K562 (cell line): ENCODE results near the gene PDLIM4. TPM values are rescaled to one million over a fixed set of nuclear protein-coding genes. Genes with fewer than 3 reads are reported as not detected.

Experiments used
- ATAC-seq: fragments of 200-7000 bp; cut with Tn5 transposase; 3 replicates; pipeline ENCODE4 v1.9.1; 2020; ENCODE audit warnings: moderate library complexity
- BruUV-seq: library from RNA; stranded (reverse); fragments of 400-500 nt; replicated peaks from 2 replicates; lab custom pipeline; 2021; lab: Mats Ljungman, UMichigan
- CTCF ChIA-PET: fragments of 300-600 bp; formaldehyde crosslinking; extraction: SDS; loops from one replicate; lab custom pipeline; 2021; ENCODE audit warnings: low intra/inter-chr PET ratio; lab: Yijun Ruan, JAX
- POLR2A ChIA-PET: fragments of 300-600, 350-650 bp; sonication (Branson Sonifier 250); formaldehyde crosslinking; extraction: SDS; loops from one replicate; lab custom pipeline; 2021; ENCODE audit warnings: antibody characterized with exemption, inconsistent platforms; lab: Yijun Ruan, JAX
- DNase-seq, 4 experiments: peaks; one replicate each; pipeline versions ENCODE4 v3.0.0 to v3.0.0-alpha.2; 2011 to 2018; ENCODE audit warnings: low spot score in 3 of 4, mixed read lengths in 3 of 4; ENCODE audit errors: extremely low read depth in 1 of 4
- FAIRE-seq: peaks from 2 replicates; lab custom pipeline; 2011; peaks lifted over from hg19 to GRCh38; lab: Jason Lieb, UNC
- H2AFZ ChIP-seq: 2 replicates; pipeline ENCODE4 v1.6.0; 2011; ENCODE audit warnings: low read depth, low read length, control low read depth, inconsistent platforms
- H3K27ac ChIP-seq: fragments of 200-600 bp; 3 replicates; pipeline ENCODE4 v1.8.0; 2011; ENCODE audit warnings: low read depth, mild to moderate bottlenecking, control low read depth, inconsistent platforms, low read length, moderate library complexity, mixed read lengths; ENCODE audit errors: extremely low read depth
- H3K27me3 ChIP-seq, 2 experiments: fragments of 300-600 bp in 1 of 2; 2 replicates in 1 of 2; 3 replicates in 1 of 2; pipeline versions ENCODE4 v1.6.0 to v1.8.0; 2011; ENCODE audit warnings: inconsistent platforms in 2 of 2, low read length in 2 of 2, mild to moderate bottlenecking in 1 of 2, mixed read lengths in 1 of 2, moderate library complexity in 1 of 2; ENCODE audit not compliant: control insufficient read depth in 2 of 2, insufficient read depth in 2 of 2
- H3K36me3 ChIP-seq: fragments of 300-600 bp; 3 replicates; pipeline ENCODE4 v1.8.0; 2011; ENCODE audit warnings: mild to moderate bottlenecking, low read length, inconsistent platforms; ENCODE audit not compliant: control insufficient read depth, insufficient read depth
- H3K4me1 ChIP-seq, 2 experiments: fragments of 200-600 bp in 1 of 2; replicated peaks in 1 of 2; 2 replicates in 1 of 2; 3 replicates in 1 of 2; pipeline versions ENCODE4 v1.5.1 to v1.8.0; 2011; ENCODE audit warnings: inconsistent platforms in 2 of 2, low read length in 2 of 2, mild to moderate bottlenecking in 1 of 2, mixed read lengths in 1 of 2, moderate library complexity in 1 of 2; ENCODE audit not compliant: control insufficient read depth in 2 of 2, insufficient read depth in 2 of 2
- H3K4me2 ChIP-seq: 2 replicates; pipeline ENCODE4 v1.6.1; 2011; ENCODE audit warnings: low read length, control low read depth, inconsistent platforms, mixed read lengths; ENCODE audit not compliant: insufficient read depth
- H3K4me3 ChIP-seq: fragments of 200-600 bp; sonication (generic), shearing (Covaris generic); 2 replicates; pipeline ENCODE4 v1.5.1; 2016; ENCODE audit warnings: control low read depth, inconsistent platforms
- H3K79me2 ChIP-seq: fragments of 200-600 bp; 3 replicates; pipeline ENCODE4 v1.8.0; 2011; ENCODE audit warnings: low read length, inconsistent platforms; ENCODE audit not compliant: control insufficient read depth, insufficient read depth
- H3K9ac ChIP-seq, 2 experiments: 2 replicates each; pipeline versions ENCODE4 v1.6.0 to v1.6.1; 2011; ENCODE audit warnings: low read depth in 2 of 2, low read length in 2 of 2, control low read depth in 1 of 2, inconsistent platforms in 1 of 2, mild to moderate bottlenecking in 1 of 2, mixed read lengths in 1 of 2; ENCODE audit not compliant: insufficient read depth in 1 of 2
- H3K9me1 ChIP-seq: one replicate; pipeline ENCODE4 v1.6.0; 2011; ENCODE audit warnings: inconsistent platforms, mild to moderate bottlenecking, low read length, moderate library complexity; ENCODE audit not compliant: control insufficient read depth, insufficient read depth
- H3K9me3 ChIP-seq: replicated peaks from 2 replicates; pipeline ENCODE4 v1.5.1; 2011; ENCODE audit warnings: low read depth, low read length, inconsistent platforms; ENCODE audit not compliant: control insufficient read depth, insufficient read depth
- H4K20me1 ChIP-seq: replicated peaks from 2 replicates; pipeline ENCODE4 v1.6.1; 2011; ENCODE audit warnings: low read length, inconsistent platforms, mixed read lengths; ENCODE audit not compliant: control insufficient read depth, insufficient read depth
- JUN ChIP-seq, 2 experiments: sonication (generic) in 1 of 2; formaldehyde crosslinking in 1 of 2; IDR thresholded peaks; 2 replicates each; pipeline versions ENCODE4 v1.6.1 to v1.8.0; 2012 to 2022; ENCODE audit warnings: borderline replicate concordance in 2 of 2, mild to moderate bottlenecking in 2 of 2, improper control_type of control experiment in 1 of 2, low read depth in 1 of 2, low read length in 1 of 2, missing genetic modification reagents in 1 of 2
- KDM1A ChIP-seq, 2 experiments: fragments of 450-650 bp; IDR thresholded peaks; 2 replicates each; pipeline ENCODE4 v1.6.1; 2016; ENCODE audit warnings: mild to moderate bottlenecking in 2 of 2
- MEIS2 ChIP-seq: fragments of 450-650 bp; IDR thresholded peaks from 2 replicates; pipeline ENCODE4 v1.6.1; 2014; ENCODE audit warnings: mild to moderate bottlenecking; ENCODE audit not compliant: partially characterized antibody
- PBX2 ChIP-seq, 2 experiments: IDR thresholded peaks in 1 of 2; conservative IDR thresholded peaks in 1 of 2; 2 replicates each; pipeline ENCODE4 v1.6.1; 2016; ENCODE audit warnings: low read depth in 2 of 2, mild to moderate bottlenecking in 1 of 2, missing compliant biosample characterization in 1 of 2, missing genetic modification characterization in 1 of 2, moderate library complexity in 1 of 2
- PKNOX1 ChIP-seq: fragments of 450-650 bp; IDR thresholded peaks from 2 replicates; pipeline ENCODE4 v1.6.1; 2016
- RCOR1 ChIP-seq, 2 experiments: IDR thresholded peaks; 2 replicates each; pipeline ENCODE4 v1.6.1; 2012; ENCODE audit warnings: low read depth in 2 of 2, low read length in 2 of 2, borderline replicate concordance in 1 of 2, improper control_type of control experiment in 1 of 2
- WGBS: fragments of 100-300 bp; shearing (Covaris generic); methylation state at CpG from one replicate; pipeline ENCODE4 v1.1.6; 2016; ENCODE audit warnings: low coverage, mixed read lengths; ENCODE audit not compliant: insufficient coverage; ENCODE audit errors: missing lambda C conversion rate; 5-methylcytosine and 5-hydroxymethylcytosine counted together
- in situ Hi-C: fragments of 300-500 bp; cut with MboI; formaldehyde crosslinking; loops from 4 replicates; pipeline ENCODE4 v1.15.0; 2018; ENCODE audit warnings: inconsistent platforms, mixed read lengths
- intact Hi-C: fragments of 100-400 bp; cut with micrococcal nuclease; formaldehyde crosslinking; loops from 2 replicates; pipeline ENCODE4 v1.14.2; 2022
- polyA plus RNA-seq, 8 experiments: library from polyadenylated mRNA; depleted of rRNA in 4 of 8; stranded (reverse) in 5 of 8; unstranded in 3 of 8; fragments of >200 nt; fragmentation: Nextera tagmentation in 2 of 8; fragmentation: Illumina TruSeq in 1 of 8; extraction: Ambion mirVana in 2 of 8; extraction: Trizol in 1 of 8; gene quantifications; 2 replicates each; pipeline versions ENCODE4 v1.2.1 to v1.2.3, GENCODE V29; 2011 to 2014; ENCODE audit warnings: inconsistent platforms in 1 of 8, missing spikeins in 1 of 8
- total RNA-seq, 7 experiments: library from RNA; depleted of rRNA in 6 of 7; stranded (reverse); fragments of >200 nt in 6 of 7; fragmentation: Illumina TruSeq in 2 of 7; extraction: Trizol in 2 of 7; gene quantifications; 2 replicates each; pipeline versions ENCODE4 v1.2.1 to v1.2.3, GENCODE V29; 2011 to 2021; ENCODE audit warnings: low replicate concordance in 1 of 7

The PDLIM4 gene
- total and polyA plus RNA-seq, 9 of the 15 experiments (the other 6 are each of a cell fraction or from before 2014, with no cell fraction given), result 0.28 to 32.8 (median 13.1) TPM

GRCh38 chr5:132299917-132300316, 42.4 kb downstream of the PDLIM4 start:
- no peaks in the 10 kb centered on the region for H3K27me3 ChIP-seq
- intact Hi-C loops, result no loop called here
- CTCF ChIA-PET, result no interaction called here

More at GRCh38 chr5:132299917-132300316, 42.4 kb downstream of the PDLIM4 start:
- peaks cover 33% of the 10 kb centered on the region for H3K36me3 ChIP-seq
- no peak for DNase-seq
- peaks cover 96% of the 10 kb centered on the region for H3K79me2 ChIP-seq
- no peak overlapping the region for H3K4me3 ChIP-seq
- TF ChIP-seq RCOR1 (IDR thresholded peaks at IDR 0.05; ENCODE audit: borderline replicate concordance in 1 of 2, low read depth in 2 of 2, low read length in 2 of 2), result peak in 1 of 2 experiments; percentile 53; a peak in 1 of 4 replicates
- TF ChIP-seq PKNOX1, result peak; percentile 38; the same call in 1 of the 2 replicates
- peak; percentile 93 for TF ChIP-seq MEIS2
- TF ChIP-seq JUN (IDR thresholded peaks at IDR 0.05; ENCODE audit: borderline replicate concordance, low read depth, low read length), result no peak
- no peak for TF ChIP-seq JUN (CRISPR knock-in tag; IDR thresholded peaks at IDR 0.05; ENCODE audit: borderline replicate concordance)
- no peak for TF ChIP-seq PBX2 (CRISPR knock-in tag; IDR thresholded peaks at IDR 0.05; ENCODE audit: low read depth)
- TF ChIP-seq PBX2 (tag; conservative IDR thresholded peaks at IDR 0.05; ENCODE audit: low read depth), result peak; percentile 64
- peak in 1 of 2 experiments; percentile 49; a peak in 1 of 4 replicates for TF ChIP-seq KDM1A (IDR thresholded peaks at IDR 0.05)
- H3K27ac ChIP-seq, result no peak overlapping the region
- POLR2A ChIA-PET, result interaction anchor here (0.6 to 1.1 kb wide), 3 partner anchors 9 to 53 kb away, joined by 3 to 6 read pairs (median 3); no protein-coding TSS in a partner anchor
- ATAC-seq, result no peak
- H3K4me2 ChIP-seq, result peak overlapping the region; percentile 63; the same call in 1 of the 2 replicates
- BruUV-seq, result no TSS peak
- FAIRE-seq, result no peak
- in situ Hi-C loops, result no loop called here
- H2AFZ ChIP-seq, result no peak overlapping the region
- no peak overlapping the region for H3K9ac ChIP-seq
- H4K20me1 ChIP-seq, result 0 out of 2 replicates have a peak, but pooled peaks cover 3% of the 10 kb centered on the region
- peaks cover 4% of the 10 kb centered on the region for H3K9me1 ChIP-seq
- 34% methylated on average over 2 of the region's 2 CpGs for WGBS
- H3K9me3 ChIP-seq, result peaks cover 2% of the 10 kb centered on the region; the same call in 1 of the 2 replicates
- H3K4me1 ChIP-seq, result peaks cover 59 to 67% of the 10 kb centered on the region in 2 experiments
